A549 (cell line): Measurements from ENCODE around the gene ZNF775.

Experiments
- CEBPB ChIP-seq, 2 experiments: fragments of >200 bp in 1 of 2; sonication (Bioruptor Twin) in 1 of 2; formaldehyde crosslinking in 1 of 2; IDR thresholded peaks; 2 replicates each; pipeline ENCODE4 v1.6.1; 2012 to 2016
- EP300 ChIP-seq, 2 experiments: fragments of >200 bp; sonication (Bioruptor Twin); formaldehyde crosslinking; IDR thresholded peaks; 2 replicates in 1 of 2; 3 replicates in 1 of 2; pipeline ENCODE4 v1.6.1; 2016 to 2017
- JUN ChIP-seq, 2 experiments: fragments of >200 bp; sonication (Bioruptor Twin); formaldehyde crosslinking; IDR thresholded peaks; 2 replicates in 1 of 2; 3 replicates in 1 of 2; pipeline ENCODE4 v1.6.1; 2016 to 2017
- MAFK ChIP-seq: fragments of 450-650 bp; IDR thresholded peaks from 2 replicates; pipeline ENCODE4 v1.6.1; 2014; ENCODE audit not compliant: partially characterized antibody
- MAZ ChIP-seq: fragments of 150-350 bp; IDR thresholded peaks from 2 replicates; pipeline ENCODE4 v1.6.1; 2014; ENCODE audit warnings: antibody characterized with exemption, low read depth, low read length, borderline replicate concordance
- POLR2A ChIP-seq: IDR thresholded peaks from 2 replicates; pipeline ENCODE4 v1.6.1; 2012; ENCODE audit warnings: mild to moderate bottlenecking, low read length
- TP53 ChIP-seq: fragments of 250-450 bp; sonication (Bioruptor Pico); IDR thresholded peaks from 2 replicates; pipeline ENCODE4 v1.5.0; 2021; ENCODE audit warnings: mild to moderate bottlenecking, moderate library complexity
- TF ChIP-seq, protein P1 (sequence below): fragments of >200 bp; sonication (Bioruptor Twin); formaldehyde crosslinking; IDR thresholded peaks from 3 replicates; pipeline ENCODE4 v1.5.1; 2016
- TF ChIP-seq, protein P2 (sequence below): fragments of 450-650 bp; IDR thresholded peaks from 2 replicates; pipeline ENCODE4 v1.6.1; 2014; ENCODE audit warnings: antibody characterized with exemption
- TF ChIP-seq, protein P3 (sequence below): IDR thresholded peaks from 2 replicates; pipeline ENCODE4 v1.6.1; 2012
- TF ChIP-seq, protein P4 (sequence below): fragments of >200 bp; sonication (Bioruptor Twin); formaldehyde crosslinking; IDR thresholded peaks from 3 replicates; pipeline ENCODE4 v1.6.1; 2016

DNA sequence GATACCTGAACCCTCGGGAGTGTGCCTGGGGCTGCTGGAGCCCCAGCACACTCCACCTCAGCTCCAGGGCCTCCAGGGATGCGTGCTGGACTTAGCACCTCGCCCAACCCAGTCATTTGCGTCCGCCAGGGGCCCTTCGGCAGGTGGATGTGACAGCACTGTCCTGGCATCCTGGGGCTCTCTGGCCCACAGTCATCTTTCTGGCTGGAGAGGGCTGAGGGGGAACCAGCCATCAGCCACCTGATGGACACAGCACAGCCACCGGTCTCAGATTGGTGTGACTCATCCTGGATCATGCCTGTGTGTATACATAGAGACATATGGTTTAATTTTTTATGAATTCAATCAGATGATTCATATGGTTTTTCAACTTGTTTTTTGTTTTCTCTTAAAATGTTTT, 11.1 kb downstream of the ZNF775 start:
- TF ChIP-seq JUN (IDR thresholded peaks at IDR 0.05) (no peak), MAZ (no peak), POLR2A (no peak), EP300 (IDR thresholded peaks at IDR 0.05) (no peak), CEBPB (IDR thresholded peaks at IDR 0.05) (no peak), TP53 (CRISPR knock-in tag) (no peak), MAFK (no peak)
- TF ChIP-seq, protein P1, sequence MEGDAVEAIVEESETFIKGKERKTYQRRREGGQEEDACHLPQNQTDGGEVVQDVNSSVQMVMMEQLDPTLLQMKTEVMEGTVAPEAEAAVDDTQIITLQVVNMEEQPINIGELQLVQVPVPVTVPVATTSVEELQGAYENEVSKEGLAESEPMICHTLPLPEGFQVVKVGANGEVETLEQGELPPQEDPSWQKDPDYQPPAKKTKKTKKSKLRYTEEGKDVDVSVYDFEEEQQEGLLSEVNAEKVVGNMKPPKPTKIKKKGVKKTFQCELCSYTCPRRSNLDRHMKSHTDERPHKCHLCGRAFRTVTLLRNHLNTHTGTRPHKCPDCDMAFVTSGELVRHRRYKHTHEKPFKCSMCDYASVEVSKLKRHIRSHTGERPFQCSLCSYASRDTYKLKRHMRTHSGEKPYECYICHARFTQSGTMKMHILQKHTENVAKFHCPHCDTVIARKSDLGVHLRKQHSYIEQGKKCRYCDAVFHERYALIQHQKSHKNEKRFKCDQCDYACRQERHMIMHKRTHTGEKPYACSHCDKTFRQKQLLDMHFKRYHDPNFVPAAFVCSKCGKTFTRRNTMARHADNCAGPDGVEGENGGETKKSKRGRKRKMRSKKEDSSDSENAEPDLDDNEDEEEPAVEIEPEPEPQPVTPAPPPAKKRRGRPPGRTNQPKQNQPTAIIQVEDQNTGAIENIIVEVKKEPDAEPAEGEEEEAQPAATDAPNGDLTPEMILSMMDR, result no peak
- TF ChIP-seq, protein P2, sequence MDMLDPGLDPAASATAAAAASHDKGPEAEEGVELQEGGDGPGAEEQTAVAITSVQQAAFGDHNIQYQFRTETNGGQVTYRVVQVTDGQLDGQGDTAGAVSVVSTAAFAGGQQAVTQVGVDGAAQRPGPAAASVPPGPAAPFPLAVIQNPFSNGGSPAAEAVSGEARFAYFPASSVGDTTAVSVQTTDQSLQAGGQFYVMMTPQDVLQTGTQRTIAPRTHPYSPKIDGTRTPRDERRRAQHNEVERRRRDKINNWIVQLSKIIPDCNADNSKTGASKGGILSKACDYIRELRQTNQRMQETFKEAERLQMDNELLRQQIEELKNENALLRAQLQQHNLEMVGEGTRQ, result no peak
- TF ChIP-seq, protein P3, sequence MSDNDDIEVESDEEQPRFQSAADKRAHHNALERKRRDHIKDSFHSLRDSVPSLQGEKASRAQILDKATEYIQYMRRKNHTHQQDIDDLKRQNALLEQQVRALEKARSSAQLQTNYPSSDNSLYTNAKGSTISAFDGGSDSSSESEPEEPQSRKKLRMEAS, result no peak
- TF ChIP-seq, protein P4, sequence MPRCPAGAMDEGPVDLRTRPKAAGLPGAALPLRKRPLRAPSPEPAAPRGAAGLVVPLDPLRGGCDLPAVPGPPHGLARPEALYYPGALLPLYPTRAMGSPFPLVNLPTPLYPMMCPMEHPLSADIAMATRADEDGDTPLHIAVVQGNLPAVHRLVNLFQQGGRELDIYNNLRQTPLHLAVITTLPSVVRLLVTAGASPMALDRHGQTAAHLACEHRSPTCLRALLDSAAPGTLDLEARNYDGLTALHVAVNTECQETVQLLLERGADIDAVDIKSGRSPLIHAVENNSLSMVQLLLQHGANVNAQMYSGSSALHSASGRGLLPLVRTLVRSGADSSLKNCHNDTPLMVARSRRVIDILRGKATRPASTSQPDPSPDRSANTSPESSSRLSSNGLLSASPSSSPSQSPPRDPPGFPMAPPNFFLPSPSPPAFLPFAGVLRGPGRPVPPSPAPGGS, result no peak
